Hematopoietic multipotent progenitor cell treated with erythropoietin and hydrocortisone succinate and interleukin-3 and kit ligand, for 8 days (in vitro differentiated cells): ENCODE results near the gene HOXA7.

Experiments used
- DNase-seq: peaks from one replicate; pipeline ENCODE4 v3.0.0-alpha.2; 2015

HOXA7 gene

GRCh38 chr7:27104341-27105058 lies 52.0 kb downstream of the HOXA7 start:
- no peak for DNase-seq
